Stomach (tissue), 4 donors: ENCODE results near the gene FGD3.

Source experiments
- CTCF ChIP-seq, 7 experiments: fragments of 450-650 bp in 4 of 7; fragments of 200-600 bp in 3 of 7; sonication (generic) in 3 of 7; IDR thresholded peaks; one replicate each; pipeline ENCODE4 v1.5.1; 2016 to 2019; ENCODE audit warnings: antibody characterized with exemption in 7 of 7, control low read depth in 2 of 7, mild to moderate bottlenecking in 1 of 7
- EP300 ChIP-seq: sonication (generic); formaldehyde crosslinking; IDR thresholded peaks from one replicate; pipeline ENCODE4 v1.6.1; 2017; ENCODE audit warnings: antibody characterized with exemption

DNA sequence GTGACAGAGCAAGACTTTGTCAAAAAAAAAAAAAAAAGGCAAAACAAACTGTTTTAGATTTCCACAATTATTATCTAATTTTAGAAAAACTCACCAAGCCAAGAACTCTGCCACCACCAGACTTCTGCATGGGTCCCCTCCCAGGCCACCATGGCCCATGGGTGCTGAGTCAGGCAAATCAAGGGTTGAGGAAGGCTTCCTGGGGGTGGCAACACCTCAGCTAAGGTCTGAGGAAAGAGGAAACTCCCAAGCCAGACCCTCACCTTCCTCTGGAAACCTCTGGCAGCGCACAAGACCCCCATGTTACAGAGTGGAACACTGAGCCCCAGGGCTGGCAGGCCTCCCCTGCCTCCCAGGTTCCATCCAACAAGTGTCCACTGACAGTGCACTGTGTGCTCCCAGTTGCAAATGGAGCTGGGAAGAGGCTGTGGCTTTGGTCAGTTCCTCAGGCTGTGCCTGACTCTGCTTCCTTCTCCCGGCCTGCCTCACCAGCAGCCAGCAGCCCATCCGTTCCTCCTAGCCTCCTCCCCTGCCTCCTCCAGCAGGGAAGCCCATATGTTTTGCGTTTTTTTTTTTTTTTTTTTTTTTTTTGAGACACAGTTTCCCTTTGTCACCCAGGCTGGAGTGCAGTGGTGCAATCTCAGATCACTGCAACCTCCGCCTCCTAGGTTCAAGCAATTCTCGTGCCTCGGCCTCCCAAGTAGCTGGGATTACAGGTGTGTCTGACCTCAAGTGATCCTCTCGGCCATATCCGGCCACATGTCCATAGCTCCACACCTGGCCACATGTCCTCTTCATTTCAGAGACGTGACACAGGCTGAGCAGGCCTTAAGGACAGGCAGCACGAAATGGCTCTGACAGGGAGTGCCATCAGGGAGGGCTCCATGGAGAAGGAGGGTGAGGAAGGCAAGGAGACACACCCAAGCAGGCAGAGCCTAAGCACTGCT is 107.7 kb downstream of the FGD3 start:
- no peak for TF ChIP-seq CTCF (IDR thresholded peaks at IDR 0.05)
- no peak for TF ChIP-seq EP300
